Adrenal gland (tissue), 12 donors: ENCODE data around the gene UPF3B. TPM values are rescaled to one million over a fixed set of nuclear protein-coding genes. Genes with fewer than 3 reads are reported as not detected.
A peak's percentile ranks its signal among the peaks of the same experiment; 100 is the strongest.

Experiments used
- DNase-seq, 7 donors: peaks; one replicate each; pipeline ENCODE4 v3.0.0-alpha.2; 2019 to 2020
- H3K27ac ChIP-seq, 5 donors: fragments of 200-600 bp; sonication (generic) in 4 of 5; 1 replicate in 3 of 5; 2 replicates in 2 of 5; pipeline versions ENCODE4 v1.5.1 to v1.8.0; 2016 to 2020; ENCODE audit warnings: mild to moderate bottlenecking in 1 of 5
- H3K27me3 ChIP-seq: fragments of 200-600 bp; 2 replicates; pipeline ENCODE4 v1.8.0; 2021
- H3K36me3 ChIP-seq, 2 donors: fragments of 200-600 bp; replicated peaks in 1 of 2; 1 replicate in 1 of 2; 2 replicates in 1 of 2; pipeline versions ENCODE4 v1.5.1 to v1.8.0; 2018 to 2022
- H3K4me1 ChIP-seq, 2 donors: fragments of 200-600 bp; replicated peaks in 1 of 2; 1 replicate in 1 of 2; 2 replicates in 1 of 2; pipeline versions ENCODE4 v1.5.1 to v1.8.0; 2018 to 2021
- H3K4me3 ChIP-seq, 4 donors: fragments of 200-600 bp; sonication (generic) in 3 of 4; one replicate each; pipeline ENCODE4 v1.5.1; 2016 to 2018
- H3K9me3 ChIP-seq, 3 donors: fragments of 200-600 bp; sonication (generic) in 1 of 3; replicated peaks in 1 of 3; 1 replicate in 2 of 3; 2 replicates in 1 of 3; pipeline versions ENCODE4 v1.5.1 to v1.8.0; 2016 to 2021
- CTCF ChIP-seq, 6 experiments: fragments of 450-650 bp in 4 of 6; fragments of 200-600 bp in 2 of 6; sonication (generic) in 1 of 6; IDR thresholded peaks; 1 replicate in 5 of 6; 2 replicates in 1 of 6; pipeline versions ENCODE4 v1.5.1 to v1.8.0; 2016 to 2021; ENCODE audit warnings: antibody characterized with exemption in 6 of 6, mild to moderate bottlenecking in 2 of 6, moderate library complexity in 1 of 6
- POLR2A ChIP-seq, 2 donors: fragments of 450-650 bp; IDR thresholded peaks; one replicate each; pipeline ENCODE4 v1.6.1; 2017; ENCODE audit warnings: antibody characterized with exemption in 2 of 2, mild to moderate bottlenecking in 2 of 2, moderate library complexity in 1 of 2
- WGBS, 4 donors: extraction: QIAGEN DNeasy Blood & Tissue Kit in 2 of 4; methylation state at CpG; one replicate each; pipeline versions ENCODE4 v1.1.5 to v1.1.7; 2013 to 2017; 5-methylcytosine and 5-hydroxymethylcytosine counted together
- intact Hi-C, 2 donors: fragments of 100-400 bp; cut with DNase I; formaldehyde crosslinking; loops; one replicate each; pipeline versions ENCODE4 v1.14.1 to v1.15.0; 2022 to 2023
- polyA plus RNA-seq, 3 donors: library from polyadenylated mRNA; stranded (reverse); fragments of 200-250 nt in 2 of 3; fragments of 350-450 nt in 1 of 3; fragmentation: Illumina TruSeq in 1 of 3; extraction: RNeasy Lipid Tissue Mini Kit (QIAGEN cat#74804) in 1 of 3; gene quantifications; one replicate each; pipeline ENCODE4 v1.2.3, GENCODE V29; 2013 to 2014
- small RNA-seq, 2 donors: library from RNA; depleted of rRNA; stranded (forward); fragments of <200 nt; gene quantifications; one replicate each; pipeline ENCODE3, GENCODE V24; 2016
- total RNA-seq, 9 donors: library from RNA; depleted of rRNA in 4 of 9; stranded (reverse); fragments of >200 nt in 4 of 9; fragments of 120-200 nt in 1 of 9; fragmentation: NEBNext Ultra II Directional in 1 of 9; extraction: Animal tissue kit (Norgen Biotek cat#: 25700) in 1 of 9; gene quantifications; one replicate each; pipeline versions ENCODE4 v1.1.0 to v1.2.4, GENCODE V29; 2013 to 2023
- donor health status: healthy with polysubstance abuse.
- donor health status: Bipolar disorder and iron deficiency.
- donor health status: DM: yes; HTN: yes; CAD: no.
- donor health status: DM: no; HTN: no; CAD: no.
- donor health status: DM: no; HTN: no; CAD: no.
- donor health status: DM: yes; HTN: yes; CAD: no.

UPF3B gene
- total and polyA plus RNA-seq, 12 donors: 0.95 to 27.1 (median 4.7) TPM

GRCh38 chrX:119784747-119785446 lies 67.9 kb downstream of the UPF3B start:
- Histone ChIP-seq H3K27me3 (no peaks in the 10 kb centered on the region), H3K36me3 (peaks cover 0 to 23% of the 10 kb centered on the region in 2 donors), H3K9me3 (no peaks in the 10 kb centered on the region), H3K4me1 (peaks cover 4 to 30% of the 10 kb centered on the region in 2 donors), H3K4me3 (no peak overlapping the region), H3K27ac (no peak overlapping the region)
- peak in 4 of 7 donors; percentile 22 to 52 (median 33) for DNase-seq
- intact Hi-C loops: no loop called here
- TF ChIP-seq CTCF (IDR thresholded peaks at IDR 0.05) (peak in 5 of 6 experiments; percentile 15 to 42 (median 33)), POLR2A (IDR thresholded peaks at IDR 0.05) (no peak)
- WGBS, 4 donors: 41 to 76% (median 72%) methylated on average over 3 to 14 of the region's 14 CpGs

Small RNA genes lying within 50 kb of the gene (small RNA-seq; reads per million reads assigned to genes)
- 0 reads per million in 2 donors for gene SNORA69

Other genes with a start within 250 kb of the UPF3B start
- gene NKRF, start 246.5 kb downstream of the UPF3B start, total RNA-seq: 10 to 100 TPM in 2 of 9 donors, 1 to 10 TPM in 7; 4.2 to 12.8 (median 5.7) TPM
- gene NKRF, start 246.5 kb downstream of the UPF3B start, polyA plus RNA-seq: 10 to 100 TPM in 2 of 3 donors, 1 to 10 TPM in 1; 8.0 to 13.2 (median 12.7) TPM
- 100 to 1,000 TPM in 8 of 9 donors, 10 to 100 TPM in 1; 86.5 to 204 (median 128) TPM for gene SEPTIN6, start 159.8 kb downstream of the UPF3B start, total RNA-seq
- gene SEPTIN6, start 159.8 kb downstream of the UPF3B start, polyA plus RNA-seq: 100 to 1,000 TPM in 1 of 3 donors, 10 to 100 TPM in 2; 42.4 to 332 (median 78.6) TPM
- 1 to 10 TPM in 6 of 9 donors, under 1 TPM in 2, not detected in 1; 0.33 to 5.9 (median 1.4) TPM for gene SOWAHD, start 94.4 kb downstream of the UPF3B start, total RNA-seq
- gene SOWAHD, start 94.4 kb downstream of the UPF3B start, polyA plus RNA-seq: 1 to 10 TPM in 1 of 3 donors, under 1 TPM in 2; 0.13 to 1.4 (median 0.47) TPM
- gene RPL39, start 61.3 kb downstream of the UPF3B start, total RNA-seq: 1,000 to 10,000 TPM in 8 of 9 donors, 100 to 1,000 TPM in 1; 797 to 3,528 (median 1,914) TPM
- 1,000 to 10,000 TPM; 2,112 to 4,409 (median 2,406) TPM for gene RPL39, start 61.3 kb downstream of the UPF3B start, polyA plus RNA-seq
- 10 to 100 TPM; 11.5 to 18.0 (median 13.8) TPM for gene RNF113A, start 18.8 kb upstream of the UPF3B start, total RNA-seq
- gene RNF113A, start 18.8 kb upstream of the UPF3B start, polyA plus RNA-seq: 10 to 100 TPM; 16.1 to 21.5 (median 20.0) TPM
- 100 to 1,000 TPM in 4 of 9 donors, 10 to 100 TPM in 5; 46.7 to 253 (median 99.8) TPM for gene NDUFA1, start 18.9 kb upstream of the UPF3B start, total RNA-seq
- gene NDUFA1, start 18.9 kb upstream of the UPF3B start, polyA plus RNA-seq: 100 to 1,000 TPM; 127 to 572 (median 295) TPM
- not detected for gene AKAP14, start 42.9 kb upstream of the UPF3B start, total RNA-seq
- gene AKAP14, start 42.9 kb upstream of the UPF3B start, polyA plus RNA-seq: not detected
- gene NKAP, start 90.8 kb upstream of the UPF3B start, total RNA-seq: 10 to 100 TPM in 1 of 9 donors, 1 to 10 TPM in 8; 5.1 to 13.3 (median 9.4) TPM
- 10 to 100 TPM in 2 of 3 donors, 1 to 10 TPM in 1; 9.3 to 12.8 (median 10.2) TPM for gene NKAP, start 90.8 kb upstream of the UPF3B start, polyA plus RNA-seq
- gene RHOXF2B, start 224.7 kb upstream of the UPF3B start, total RNA-seq: not detected
- not detected for gene RHOXF2B, start 224.7 kb upstream of the UPF3B start, polyA plus RNA-seq